ENCODE data around the gene ROM1. TPM values are rescaled to one million over a fixed set of nuclear protein-coding genes. Genes with fewer than 3 reads are reported as not detected.
A peak's percentile ranks its signal among the peaks of the same experiment; 100 is the strongest.
"Not testable (repeated sequence)": the region's sequence is repeated elsewhere in the genome, so short reads cannot be mapped to it uniquely, and the experiment has no call there.

ROM1 gene
- total RNA-seq, 1 donor = 6.5 TPM

DNA sequence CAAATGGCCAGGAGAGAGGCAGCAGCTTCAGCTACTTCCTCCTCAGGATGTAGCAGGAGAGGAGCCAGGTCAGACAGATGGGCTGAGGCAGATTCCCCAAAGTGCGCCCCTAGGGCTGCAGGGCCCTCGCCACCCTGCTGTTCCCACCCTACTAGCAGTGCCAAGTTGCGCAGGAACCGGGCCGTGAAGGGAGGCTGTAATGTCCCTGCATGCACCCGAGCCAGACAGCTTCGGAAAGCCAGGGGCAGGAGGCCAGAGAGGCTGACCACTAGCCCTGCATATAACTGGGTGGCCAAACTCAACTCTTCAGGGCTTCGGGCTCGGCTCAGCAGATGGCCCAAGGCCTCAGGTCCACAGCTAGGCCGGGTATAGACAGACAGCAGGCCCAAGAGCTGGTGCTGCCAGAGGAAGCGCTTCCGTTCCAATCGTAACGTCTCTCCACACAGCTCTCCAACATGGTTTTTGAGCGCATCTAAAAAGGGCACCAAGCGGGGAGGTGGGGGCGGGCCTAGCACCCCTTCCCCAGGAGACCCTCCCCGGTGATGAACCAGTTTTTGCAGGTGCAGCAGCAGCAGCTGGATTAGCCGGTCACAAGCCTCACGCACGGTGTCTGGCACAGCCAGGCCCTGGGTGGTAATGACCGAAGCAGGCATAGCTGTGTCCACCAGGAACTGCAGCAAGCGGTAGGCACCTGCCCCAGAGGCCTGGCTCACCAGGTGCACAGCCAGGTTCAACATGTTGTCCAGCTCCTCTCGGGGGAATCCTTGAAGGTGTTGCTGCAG is 35.3 kb downstream of the ROM1 start:
- Histone ChIP-seq H3K4me3 (ENCODE audit: insufficient read depth, low read length) (no peak overlapping the region), H4K20me1 (ENCODE audit: insufficient read depth, low read length) (peaks cover 21% of the 10 kb centered on the region), H3K79me2 (ENCODE audit: insufficient read depth, low read length) (peaks cover 63% of the 10 kb centered on the region), H2AFZ (ENCODE audit: low read length) (no peak overlapping the region), H3K4me2 (ENCODE audit: insufficient read depth, low read length) (no peak overlapping the region), H3K27ac (ENCODE audit: low read depth, low read length) (no peak overlapping the region), H3K36me3 (ENCODE audit: insufficient read depth, low read length) (peaks cover 29% of the 10 kb centered on the region), H3K9me3 (ENCODE audit: low read depth, low read length) (no peaks in the 10 kb centered on the region), H3K4me1 (ENCODE audit: insufficient read depth, low read length) (peaks cover 23% of the 10 kb centered on the region), H3K27me3 (ENCODE audit: insufficient read depth, low read length) (no peaks in the 10 kb centered on the region)
- TF ChIP-seq, protein P1, sequence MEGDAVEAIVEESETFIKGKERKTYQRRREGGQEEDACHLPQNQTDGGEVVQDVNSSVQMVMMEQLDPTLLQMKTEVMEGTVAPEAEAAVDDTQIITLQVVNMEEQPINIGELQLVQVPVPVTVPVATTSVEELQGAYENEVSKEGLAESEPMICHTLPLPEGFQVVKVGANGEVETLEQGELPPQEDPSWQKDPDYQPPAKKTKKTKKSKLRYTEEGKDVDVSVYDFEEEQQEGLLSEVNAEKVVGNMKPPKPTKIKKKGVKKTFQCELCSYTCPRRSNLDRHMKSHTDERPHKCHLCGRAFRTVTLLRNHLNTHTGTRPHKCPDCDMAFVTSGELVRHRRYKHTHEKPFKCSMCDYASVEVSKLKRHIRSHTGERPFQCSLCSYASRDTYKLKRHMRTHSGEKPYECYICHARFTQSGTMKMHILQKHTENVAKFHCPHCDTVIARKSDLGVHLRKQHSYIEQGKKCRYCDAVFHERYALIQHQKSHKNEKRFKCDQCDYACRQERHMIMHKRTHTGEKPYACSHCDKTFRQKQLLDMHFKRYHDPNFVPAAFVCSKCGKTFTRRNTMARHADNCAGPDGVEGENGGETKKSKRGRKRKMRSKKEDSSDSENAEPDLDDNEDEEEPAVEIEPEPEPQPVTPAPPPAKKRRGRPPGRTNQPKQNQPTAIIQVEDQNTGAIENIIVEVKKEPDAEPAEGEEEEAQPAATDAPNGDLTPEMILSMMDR (IDR thresholded peaks at IDR 0.05; ENCODE audit: extremely low read depth, low read depth, low read length) = no peak
- DNase-seq (ENCODE audit: insufficient read length, low spot score, missing footprints) = peak; percentile 26

DNA sequence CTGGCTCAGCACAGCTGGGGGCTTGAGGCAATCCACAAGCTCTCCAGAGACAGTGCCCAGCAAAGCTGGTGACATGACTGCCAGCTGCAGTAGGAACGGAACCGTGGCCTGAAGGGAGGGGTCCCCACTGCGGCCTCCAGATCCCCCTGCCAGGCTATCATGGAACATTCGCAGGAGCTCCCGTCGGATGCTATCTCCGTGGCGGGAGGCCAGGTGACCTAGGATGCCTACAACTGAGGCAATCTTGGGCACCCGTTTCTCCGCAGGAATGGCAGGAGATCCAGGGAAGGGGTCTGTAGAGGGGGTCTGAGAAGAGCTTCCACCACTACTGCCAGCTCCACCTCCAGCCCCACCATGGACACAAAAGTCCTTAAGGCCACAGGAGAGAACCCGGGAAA is 35.9 kb downstream of the ROM1 start:
- peaks cover 21% of the 10 kb centered on the region for H4K20me1 ChIP-seq (ENCODE audit: insufficient read depth, low read length)
- peaks cover 57% of the 10 kb centered on the region for H3K79me2 ChIP-seq (ENCODE audit: insufficient read depth, low read length)

GRCh38 chr11:62649486-62649885 is 36.4 kb downstream of the ROM1 start:
- no peak overlapping the region for H3K4me3 ChIP-seq (ENCODE audit: insufficient read depth, low read length)
- H3K27ac ChIP-seq (ENCODE audit: low read depth, low read length) = no peak overlapping the region
- no peak overlapping the region for H2AFZ ChIP-seq (ENCODE audit: low read length)
- peaks cover 52% of the 10 kb centered on the region for H3K79me2 ChIP-seq (ENCODE audit: insufficient read depth, low read length)
- DNase-seq (ENCODE audit: insufficient read length, low spot score, missing footprints) = no peak
- H3K4me1 ChIP-seq (ENCODE audit: insufficient read depth, low read length) = peaks cover 23% of the 10 kb centered on the region
- H3K36me3 ChIP-seq (ENCODE audit: insufficient read depth, low read length) = peaks cover 20% of the 10 kb centered on the region
- peaks cover 21% of the 10 kb centered on the region for H4K20me1 ChIP-seq (ENCODE audit: insufficient read depth, low read length)
- no peak overlapping the region for H3K4me2 ChIP-seq (ENCODE audit: insufficient read depth, low read length)
- H3K27me3 ChIP-seq (ENCODE audit: insufficient read depth, low read length) = no peaks in the 10 kb centered on the region
- TF ChIP-seq, protein P1 (IDR thresholded peaks at IDR 0.05; ENCODE audit: extremely low read depth, low read depth, low read length) = no peak
- no peaks in the 10 kb centered on the region for H3K9me3 ChIP-seq (ENCODE audit: low read depth, low read length)

More for the DNA sequence above, 35.9 kb downstream of the ROM1 start:
- Histone ChIP-seq H3K4me3 (ENCODE audit: insufficient read depth, low read length) (no peak overlapping the region), H3K36me3 (ENCODE audit: insufficient read depth, low read length) (peaks cover 26% of the 10 kb centered on the region), H3K4me2 (ENCODE audit: insufficient read depth, low read length) (no peak overlapping the region), H3K27me3 (ENCODE audit: insufficient read depth, low read length) (no peaks in the 10 kb centered on the region), H3K9me3 (ENCODE audit: low read depth, low read length) (no peaks in the 10 kb centered on the region), H2AFZ (ENCODE audit: low read length) (no peak overlapping the region), H3K27ac (ENCODE audit: low read depth, low read length) (no peak overlapping the region), H3K4me1 (ENCODE audit: insufficient read depth, low read length) (peaks cover 23% of the 10 kb centered on the region)
- no peak for DNase-seq (ENCODE audit: insufficient read length, low spot score, missing footprints)
- TF ChIP-seq, protein P1 (IDR thresholded peaks at IDR 0.05; ENCODE audit: extremely low read depth, low read depth, low read length) = no peak

- not testable (repeated sequence) for H2AFZ ChIP-seq (ENCODE audit: low read length); H3K27ac ChIP-seq (ENCODE audit: low read depth, low read length); H3K4me2 ChIP-seq (ENCODE audit: insufficient read depth, low read length); H3K4me3 ChIP-seq (ENCODE audit: insufficient read depth, low read length); H3K9me3 ChIP-seq (ENCODE audit: low read depth, low read length); DNase-seq (ENCODE audit: insufficient read length, low spot score, missing footprints); H3K27me3 ChIP-seq (ENCODE audit: insufficient read depth, low read length)
- Histone ChIP-seq H3K4me1 (ENCODE audit: insufficient read depth, low read length) (peaks cover 20% of the 10 kb centered on the region), H4K20me1 (ENCODE audit: insufficient read depth, low read length) (peaks cover 19% of the 10 kb centered on the region), H3K79me2 (ENCODE audit: insufficient read depth, low read length) (peaks cover 45% of the 10 kb centered on the region), H3K36me3 (ENCODE audit: insufficient read depth, low read length) (peaks cover 19% of the 10 kb centered on the region)
These were observed 37.2 kb downstream of the ROM1 start for GRCh38 chr11:62650283-62650682.

All from osteoblast (primary cell).